Activated CD4-positive, alpha-beta T cell treated with anti-CD3 and anti-CD28 coated beads, Interleukin-2, amount 50 U/mL, for 24 hours (primary cell): ENCODE results near the gene CALM3.

Experiments
- DNase-seq, 2 donors: peaks; one replicate each; pipeline ENCODE4 v3.0.0-alpha.2; 2020; ENCODE audit warnings: low read depth in 1 of 2, low spot score in 1 of 2

Gene CALM3

GRCh38 chr19:46634656-46635218, 33.6 kb downstream of the CALM3 start:
- DNase-seq = no peak

GRCh38 chr19:46635920-46636761, 35.0 kb downstream of the CALM3 start, which contains the start of gene GNG8:
Gene GNG8 (minus strand): TSS chr19:46636202. CDS start chr19:46634682, 1,520 bp downstream.
- no peak for DNase-seq

- DNase-seq = no peak
These were observed 36.1 kb downstream of the CALM3 start for GRCh38 chr19:46637224-46637623.

GRCh38 chr19:46639358-46640182, 38.4 kb downstream of the CALM3 start:
- DNase-seq = no peak

- no peak for DNase-seq
These were observed 39.5 kb downstream of the CALM3 start for GRCh38 chr19:46640656-46641055.

- no peak for DNase-seq
These were observed 43.6 kb downstream of the CALM3 start for GRCh38 chr19:46644720-46645119.

- DNase-seq = no peak
These were observed 45.3 kb downstream of the CALM3 start for GRCh38 chr19:46646402-46646801.

GRCh38 chr19:46648060-46648960, 47.2 kb downstream of the CALM3 start:
- no peak for DNase-seq

- DNase-seq = no peak
These were observed 48.1 kb downstream of the CALM3 start for GRCh38 chr19:46648961-46649960.

GRCh38 chr19:46650445-46650844, 49.3 kb downstream of the CALM3 start:
- DNase-seq = no peak

GRCh38 chr19:46654621-46655152, 53.6 kb downstream of the CALM3 start:
- no peak for DNase-seq

- DNase-seq = no peak
These were observed 55.4 kb downstream of the CALM3 start for GRCh38 chr19:46656541-46656940.

GRCh38 chr19:46659151-46660007, 58.2 kb downstream of the CALM3 start:
- no peak for DNase-seq

- no peak for DNase-seq
These were observed 58.9 kb downstream of the CALM3 start for GRCh38 chr19:46660008-46660517.
